Measurements from ENCODE around the gene DLEC1. TPM values are rescaled to one million over a fixed set of nuclear protein-coding genes. Genes with fewer than 3 reads are reported as not detected.

The DLEC1 gene
- total RNA-seq, 1 experiment from 2014 or later, result 0.81 TPM

- TF ChIP-seq, protein P1, sequence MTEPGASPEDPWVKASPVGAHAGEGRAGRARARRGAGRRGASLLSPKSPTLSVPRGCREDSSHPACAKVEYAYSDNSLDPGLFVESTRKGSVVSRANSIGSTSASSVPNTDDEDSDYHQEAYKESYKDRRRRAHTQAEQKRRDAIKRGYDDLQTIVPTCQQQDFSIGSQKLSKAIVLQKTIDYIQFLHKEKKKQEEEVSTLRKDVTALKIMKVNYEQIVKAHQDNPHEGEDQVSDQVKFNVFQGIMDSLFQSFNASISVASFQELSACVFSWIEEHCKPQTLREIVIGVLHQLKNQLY (CRISPR knock-in tag; IDR thresholded peaks at IDR 0.05), result no peak
- TF ChIP-seq ELF4 (CRISPR knock-in tag; IDR thresholded peaks at IDR 0.05; ENCODE audit: low read depth) (no peak), NR2C2 (CRISPR knock-in tag; IDR thresholded peaks at IDR 0.05) (no peak), ZBTB43 (CRISPR knock-in tag; IDR thresholded peaks at IDR 0.05) (no peak), EMX1 (CRISPR knock-in tag; IDR thresholded peaks at IDR 0.05) (no peak), KAT7 (CRISPR knock-in tag; IDR thresholded peaks at IDR 0.05; ENCODE audit: borderline replicate concordance) (no peak), FOXP1 (CRISPR knock-in tag; IDR thresholded peaks at IDR 0.05; ENCODE audit: borderline replicate concordance) (no peak), MXD4 (CRISPR knock-in tag; IDR thresholded peaks at IDR 0.05; ENCODE audit: borderline replicate concordance) (no peak), ZNF263 (CRISPR knock-in tag; IDR thresholded peaks at IDR 0.05; ENCODE audit: low read depth) (no peak)
- TF ChIP-seq, protein P2, sequence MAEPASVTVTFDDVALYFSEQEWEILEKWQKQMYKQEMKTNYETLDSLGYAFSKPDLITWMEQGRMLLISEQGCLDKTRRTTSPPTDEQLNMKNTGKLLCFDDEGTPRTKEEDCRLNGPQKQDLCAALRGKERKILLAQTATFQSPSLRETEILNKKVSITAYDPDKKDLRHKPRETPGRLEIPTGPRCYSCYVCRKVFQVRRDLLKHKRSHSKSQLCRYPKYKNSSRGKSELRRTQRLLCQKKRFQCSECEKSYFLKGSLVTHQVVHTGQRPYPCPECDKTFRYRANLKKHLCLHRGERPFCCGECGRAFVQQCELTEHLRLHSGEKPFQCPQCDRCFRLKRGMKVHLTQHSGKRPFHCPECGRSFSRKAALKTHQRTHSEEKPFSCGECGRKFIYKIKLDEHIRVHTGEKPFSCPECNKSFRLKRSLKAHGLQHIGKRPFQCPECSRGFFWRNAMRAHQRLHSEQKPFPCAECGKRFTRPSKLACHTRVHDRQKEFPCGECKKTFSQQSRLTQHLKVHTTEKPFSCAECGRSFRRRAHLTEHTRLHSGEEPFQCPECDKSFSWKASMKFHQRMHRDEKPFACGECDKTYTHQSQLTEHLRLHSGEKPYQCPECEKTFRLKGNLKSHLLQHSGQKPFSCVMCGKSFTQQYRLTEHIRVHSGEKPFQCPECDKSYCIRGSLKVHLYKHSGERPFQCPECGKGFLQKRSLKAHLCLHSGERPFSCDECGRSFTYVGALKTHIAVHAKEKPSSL (CRISPR knock-in tag; conservative IDR thresholded peaks at IDR 0.05), result no peak
- TF ChIP-seq, protein P3, sequence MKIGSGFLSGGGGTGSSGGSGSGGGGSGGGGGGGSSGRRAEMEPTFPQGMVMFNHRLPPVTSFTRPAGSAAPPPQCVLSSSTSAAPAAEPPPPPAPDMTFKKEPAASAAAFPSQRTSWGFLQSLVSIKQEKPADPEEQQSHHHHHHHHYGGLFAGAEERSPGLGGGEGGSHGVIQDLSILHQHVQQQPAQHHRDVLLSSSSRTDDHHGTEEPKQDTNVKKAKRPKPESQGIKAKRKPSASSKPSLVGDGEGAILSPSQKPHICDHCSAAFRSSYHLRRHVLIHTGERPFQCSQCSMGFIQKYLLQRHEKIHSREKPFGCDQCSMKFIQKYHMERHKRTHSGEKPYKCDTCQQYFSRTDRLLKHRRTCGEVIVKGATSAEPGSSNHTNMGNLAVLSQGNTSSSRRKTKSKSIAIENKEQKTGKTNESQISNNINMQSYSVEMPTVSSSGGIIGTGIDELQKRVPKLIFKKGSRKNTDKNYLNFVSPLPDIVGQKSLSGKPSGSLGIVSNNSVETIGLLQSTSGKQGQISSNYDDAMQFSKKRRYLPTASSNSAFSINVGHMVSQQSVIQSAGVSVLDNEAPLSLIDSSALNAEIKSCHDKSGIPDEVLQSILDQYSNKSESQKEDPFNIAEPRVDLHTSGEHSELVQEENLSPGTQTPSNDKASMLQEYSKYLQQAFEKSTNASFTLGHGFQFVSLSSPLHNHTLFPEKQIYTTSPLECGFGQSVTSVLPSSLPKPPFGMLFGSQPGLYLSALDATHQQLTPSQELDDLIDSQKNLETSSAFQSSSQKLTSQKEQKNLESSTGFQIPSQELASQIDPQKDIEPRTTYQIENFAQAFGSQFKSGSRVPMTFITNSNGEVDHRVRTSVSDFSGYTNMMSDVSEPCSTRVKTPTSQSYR (CRISPR knock-in tag; IDR thresholded peaks at IDR 0.05), result no peak
- TF ChIP-seq, protein P4, sequence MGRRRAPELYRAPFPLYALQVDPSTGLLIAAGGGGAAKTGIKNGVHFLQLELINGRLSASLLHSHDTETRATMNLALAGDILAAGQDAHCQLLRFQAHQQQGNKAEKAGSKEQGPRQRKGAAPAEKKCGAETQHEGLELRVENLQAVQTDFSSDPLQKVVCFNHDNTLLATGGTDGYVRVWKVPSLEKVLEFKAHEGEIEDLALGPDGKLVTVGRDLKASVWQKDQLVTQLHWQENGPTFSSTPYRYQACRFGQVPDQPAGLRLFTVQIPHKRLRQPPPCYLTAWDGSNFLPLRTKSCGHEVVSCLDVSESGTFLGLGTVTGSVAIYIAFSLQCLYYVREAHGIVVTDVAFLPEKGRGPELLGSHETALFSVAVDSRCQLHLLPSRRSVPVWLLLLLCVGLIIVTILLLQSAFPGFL (CRISPR knock-in tag; IDR thresholded peaks at IDR 0.05; ENCODE audit: borderline replicate concordance), result no peak
These were observed 46.5 kb upstream of the DLEC1 start (continued) for GRCh38 chr3:37992271-37993066.

DNA sequence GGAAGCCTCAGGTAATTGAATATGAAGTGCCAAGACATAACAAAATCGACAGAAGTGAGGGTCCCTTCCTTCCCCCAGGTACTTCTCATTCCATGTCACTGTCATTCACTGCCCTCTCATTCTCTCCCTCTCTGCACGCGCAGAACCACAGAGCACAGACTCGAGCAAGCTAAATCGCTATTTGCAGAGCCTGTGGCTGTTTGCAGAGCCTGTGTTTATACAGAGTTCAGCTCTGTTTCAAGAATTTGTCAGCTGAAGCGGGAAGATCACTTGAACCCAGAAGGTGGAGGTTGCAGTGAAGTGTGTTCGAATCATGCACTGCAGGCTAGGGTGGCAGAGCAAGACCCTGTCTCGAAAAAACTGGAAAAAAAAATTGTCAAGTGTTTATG, 45.9 kb upstream of the DLEC1 start:
- CTCF ChIA-PET, result interaction anchor here (1.5 kb wide), 1 partner anchor 19 kb away, joined by 6 read pairs; no protein-coding TSS in a partner anchor
- Mint-ChIP-seq H3K9me3 (no peaks in the 10 kb centered on the region), H3K36me3 (peaks cover 2% of the 10 kb centered on the region; the same call in 1 of the 2 replicates), H3K27ac (no peak overlapping the region), H3K4me1 (peaks cover 26% of the 10 kb centered on the region), H3K4me3 (peak overlapping the region; percentile 85), H3K27me3 (ENCODE audit: low read depth) (peaks cover 23% of the 10 kb centered on the region)
- ATAC-seq (no peak), DNase-seq (ENCODE audit: low spot score) (peak; percentile 2)
- POLR2A ChIA-PET, result no interaction called here
- TF ChIP-seq MYBL2 (CRISPR knock-in tag; IDR thresholded peaks at IDR 0.05) (no peak), FOXK1 (CRISPR knock-in tag; IDR thresholded peaks at IDR 0.05) (no peak), JUN (CRISPR knock-in tag; IDR thresholded peaks at IDR 0.05) (no peak), RORB (CRISPR knock-in tag; IDR thresholded peaks at IDR 0.05) (no peak), ZNF317 (CRISPR knock-in tag; IDR thresholded peaks at IDR 0.05; ENCODE audit: borderline replicate concordance, low read depth) (no peak), ZBTB43 (CRISPR knock-in tag; IDR thresholded peaks at IDR 0.05) (no peak)
- TF ChIP-seq, protein P5, sequence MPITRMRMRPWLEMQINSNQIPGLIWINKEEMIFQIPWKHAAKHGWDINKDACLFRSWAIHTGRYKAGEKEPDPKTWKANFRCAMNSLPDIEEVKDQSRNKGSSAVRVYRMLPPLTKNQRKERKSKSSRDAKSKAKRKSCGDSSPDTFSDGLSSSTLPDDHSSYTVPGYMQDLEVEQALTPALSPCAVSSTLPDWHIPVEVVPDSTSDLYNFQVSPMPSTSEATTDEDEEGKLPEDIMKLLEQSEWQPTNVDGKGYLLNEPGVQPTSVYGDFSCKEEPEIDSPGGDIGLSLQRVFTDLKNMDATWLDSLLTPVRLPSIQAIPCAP (CRISPR knock-in tag; IDR thresholded peaks at IDR 0.05), result no peak
- TF ChIP-seq, protein P6, sequence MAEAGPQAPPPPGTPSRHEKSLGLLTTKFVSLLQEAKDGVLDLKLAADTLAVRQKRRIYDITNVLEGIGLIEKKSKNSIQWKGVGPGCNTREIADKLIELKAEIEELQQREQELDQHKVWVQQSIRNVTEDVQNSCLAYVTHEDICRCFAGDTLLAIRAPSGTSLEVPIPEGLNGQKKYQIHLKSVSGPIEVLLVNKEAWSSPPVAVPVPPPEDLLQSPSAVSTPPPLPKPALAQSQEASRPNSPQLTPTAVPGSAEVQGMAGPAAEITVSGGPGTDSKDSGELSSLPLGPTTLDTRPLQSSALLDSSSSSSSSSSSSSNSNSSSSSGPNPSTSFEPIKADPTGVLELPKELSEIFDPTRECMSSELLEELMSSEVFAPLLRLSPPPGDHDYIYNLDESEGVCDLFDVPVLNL (CRISPR knock-in tag; IDR thresholded peaks at IDR 0.05; ENCODE audit: borderline replicate concordance, low read depth), result no peak
- TF ChIP-seq, protein P7, sequence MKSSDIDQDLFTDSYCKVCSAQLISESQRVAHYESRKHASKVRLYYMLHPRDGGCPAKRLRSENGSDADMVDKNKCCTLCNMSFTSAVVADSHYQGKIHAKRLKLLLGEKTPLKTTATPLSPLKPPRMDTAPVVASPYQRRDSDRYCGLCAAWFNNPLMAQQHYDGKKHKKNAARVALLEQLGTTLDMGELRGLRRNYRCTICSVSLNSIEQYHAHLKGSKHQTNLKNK (CRISPR knock-in tag; IDR thresholded peaks at IDR 0.05), result no peak

Measured in WTC11 (cell line).